MM.1S (cell line): Measurements from ENCODE around the gene ZNF506.

Experiments
- EZH2phosphoT487 ChIP-seq: fragments of 300-600 bp; sonication (generic); IDR thresholded peaks from 2 replicates; pipeline ENCODE4 v1.6.1; 2018; ENCODE audit warnings: antibody characterized with exemption, low read length
- TF ChIP-seq, protein P1 (sequence below): fragments of 300-600 bp; sonication (generic); IDR thresholded peaks from 2 replicates; pipeline ENCODE4 v1.5.1; 2016; ENCODE audit warnings: antibody characterized with exemption, low read length, mixed read lengths

DNA sequence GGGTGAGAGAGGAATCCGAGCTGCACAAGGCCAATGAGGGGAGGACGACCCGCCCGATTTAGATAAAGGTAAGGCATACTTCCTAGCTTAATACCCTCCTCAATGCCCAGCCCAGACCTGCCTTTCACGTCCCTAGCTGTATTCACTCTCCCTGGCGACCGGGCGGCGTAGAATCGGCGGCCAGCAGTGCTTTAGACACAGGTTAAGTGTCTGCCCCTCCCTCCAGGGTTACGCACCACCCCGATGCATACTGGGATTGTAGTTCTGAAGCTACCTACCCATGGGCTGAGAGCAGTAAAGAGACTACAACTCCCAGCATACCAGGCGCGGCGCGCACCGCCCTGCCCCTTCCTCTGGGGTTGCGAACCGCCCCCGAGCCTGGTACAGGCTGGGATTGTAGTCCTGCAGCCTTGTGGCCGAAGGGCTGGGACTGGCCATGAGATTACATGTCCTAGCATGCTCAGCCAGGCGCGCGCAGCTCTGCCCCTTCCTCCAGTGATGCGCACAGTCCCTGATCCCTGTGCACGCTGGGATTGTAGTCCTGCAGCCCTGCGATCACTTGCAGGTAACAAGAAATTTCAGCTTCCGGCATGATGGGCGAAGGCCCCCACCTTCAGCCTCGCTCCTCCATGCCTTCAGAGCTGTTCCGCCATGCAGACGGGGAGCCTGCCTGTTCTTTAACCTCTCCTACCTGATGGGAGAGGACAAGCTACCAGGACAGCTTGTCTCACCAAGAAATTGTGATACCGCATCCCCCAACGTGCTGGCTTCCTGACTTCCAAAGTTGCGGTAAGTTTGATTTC lies 45.1 kb downstream of the ZNF506 start:
- TF ChIP-seq, protein P1, sequence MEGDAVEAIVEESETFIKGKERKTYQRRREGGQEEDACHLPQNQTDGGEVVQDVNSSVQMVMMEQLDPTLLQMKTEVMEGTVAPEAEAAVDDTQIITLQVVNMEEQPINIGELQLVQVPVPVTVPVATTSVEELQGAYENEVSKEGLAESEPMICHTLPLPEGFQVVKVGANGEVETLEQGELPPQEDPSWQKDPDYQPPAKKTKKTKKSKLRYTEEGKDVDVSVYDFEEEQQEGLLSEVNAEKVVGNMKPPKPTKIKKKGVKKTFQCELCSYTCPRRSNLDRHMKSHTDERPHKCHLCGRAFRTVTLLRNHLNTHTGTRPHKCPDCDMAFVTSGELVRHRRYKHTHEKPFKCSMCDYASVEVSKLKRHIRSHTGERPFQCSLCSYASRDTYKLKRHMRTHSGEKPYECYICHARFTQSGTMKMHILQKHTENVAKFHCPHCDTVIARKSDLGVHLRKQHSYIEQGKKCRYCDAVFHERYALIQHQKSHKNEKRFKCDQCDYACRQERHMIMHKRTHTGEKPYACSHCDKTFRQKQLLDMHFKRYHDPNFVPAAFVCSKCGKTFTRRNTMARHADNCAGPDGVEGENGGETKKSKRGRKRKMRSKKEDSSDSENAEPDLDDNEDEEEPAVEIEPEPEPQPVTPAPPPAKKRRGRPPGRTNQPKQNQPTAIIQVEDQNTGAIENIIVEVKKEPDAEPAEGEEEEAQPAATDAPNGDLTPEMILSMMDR = no peak
- TF ChIP-seq EZH2phosphoT487 = no peak
